GM12878 (cell line): Measurements from ENCODE around the gene MYRF.

ENCODE experiments used
- BACH1 ChIP-seq: fragments of 450-650 bp; IDR thresholded peaks from 2 replicates; pipeline ENCODE4 v1.6.1; 2017; ENCODE audit warnings: mild to moderate bottlenecking, borderline replicate concordance
- CTCF ChIP-seq, 3 experiments: IDR thresholded peaks in 2 of 3; conservative IDR thresholded peaks in 1 of 3; 2 replicates each; pipeline ENCODE4 v1.5.1; 2011; ENCODE audit warnings: low read depth in 3 of 3, low read length in 3 of 3, mild to moderate bottlenecking in 3 of 3, control low read depth in 2 of 3, moderate library complexity in 2 of 3, inconsistent platforms in 1 of 3, mixed read lengths in 1 of 3; ENCODE audit not compliant: control insufficient read depth in 2 of 3, insufficient read depth in 1 of 3; ENCODE audit errors: extremely low read depth in 1 of 3
- FOS ChIP-seq: IDR thresholded peaks from 3 replicates; pipeline ENCODE4 v1.6.1; 2011; ENCODE audit warnings: borderline replicate concordance; ENCODE audit not compliant: insufficient read length; ENCODE audit errors: extremely low read depth
- JUND ChIP-seq: IDR thresholded peaks from 2 replicates; pipeline ENCODE4 v1.6.1; 2012; ENCODE audit warnings: low read depth, mild to moderate bottlenecking, low read length, improper control_type of control experiment, moderate library complexity
- NBN ChIP-seq: fragments of 450-650 bp; IDR thresholded peaks from 2 replicates; pipeline ENCODE4 v1.6.1; 2016
- PAX8 ChIP-seq: fragments of 450-650 bp; IDR thresholded peaks from 2 replicates; pipeline ENCODE4 v1.6.1; 2017; ENCODE audit warnings: mild to moderate bottlenecking, moderate library complexity
- PKNOX1 ChIP-seq: fragments of 450-650 bp; IDR thresholded peaks from 2 replicates; pipeline ENCODE4 v1.6.1; 2016; ENCODE audit warnings: mild to moderate bottlenecking
- POLR2A ChIP-seq: IDR thresholded peaks from 2 replicates; pipeline ENCODE4 v1.6.1; 2011; ENCODE audit warnings: low read depth, mild to moderate bottlenecking, low read length
- POLR2AphosphoS5 ChIP-seq: IDR thresholded peaks from 2 replicates; pipeline ENCODE4 v1.6.1; 2011; ENCODE audit warnings: mild to moderate bottlenecking, low read length, inconsistent platforms
- RELA ChIP-seq: fragments of 450-650 bp; IDR thresholded peaks from 2 replicates; pipeline ENCODE4 v1.8.0; 2014; ENCODE audit warnings: borderline replicate concordance; ENCODE audit not compliant: partially characterized antibody
- TCF3 ChIP-seq: IDR thresholded peaks from 2 replicates; pipeline ENCODE4 v1.6.1; 2012; ENCODE audit warnings: low read depth, mild to moderate bottlenecking, low read length, borderline replicate concordance; ENCODE audit not compliant: insufficient read depth

GRCh38 chr11:61781585-61781984 lies 29.1 kb downstream of the MYRF start:
- no peak for TF ChIP-seq POLR2AphosphoS5
- TF ChIP-seq PKNOX1 = no peak
- TF ChIP-seq BACH1 = no peak
- TF ChIP-seq POLR2A = no peak
- TF ChIP-seq CTCF (IDR thresholded peaks at IDR 0.05 in 2 of 3, conservative IDR thresholded peaks at IDR 0.05 in 1 of 3; ENCODE audit: control insufficient read depth in 2 of 3, extremely low read depth in 1 of 3, insufficient read depth in 1 of 3, low read depth in 3 of 3, low read length in 3 of 3) = no peak
- TF ChIP-seq PAX8 = no peak
- no peak for TF ChIP-seq JUND
- TF ChIP-seq RELA = no peak
- no peak for TF ChIP-seq NBN
- no peak for TF ChIP-seq FOS
- TF ChIP-seq TCF3 = no peak
